NCI-H2171 (cell line): ENCODE measurements around the gene CHRNB1.
"Not testable (repeated sequence)": the region's sequence is repeated elsewhere in the genome, so short reads cannot be mapped to it uniquely, and the experiment has no call there.

Experiments used
- DNase-seq: peaks from one replicate; lab custom pipeline; 2025; lab: John Stamatoyannopoulos, UW

Gene CHRNB1

GRCh38 chr17:7467498-7467897 lies 22.6 kb downstream of the CHRNB1 start:
- DNase-seq: no peak

DNA sequence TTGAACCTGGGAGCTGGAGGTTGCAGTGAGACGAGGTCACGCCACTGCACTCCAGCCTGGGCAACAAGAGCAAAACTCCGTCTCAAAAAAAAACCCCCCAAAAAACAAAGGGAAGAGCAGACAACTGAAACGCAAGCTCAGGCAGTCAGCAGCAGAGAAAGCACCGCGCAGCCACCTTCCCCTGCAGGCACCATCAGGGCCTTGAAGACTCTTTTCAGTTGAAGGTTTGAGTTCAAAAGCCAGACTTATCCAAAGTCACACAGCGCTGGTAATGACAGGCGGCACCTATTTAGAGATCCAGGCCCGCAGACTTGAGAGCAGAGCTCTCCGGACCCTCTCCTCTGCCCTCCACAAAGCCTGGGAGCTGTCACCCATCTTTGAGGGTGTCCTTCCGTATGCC lies 23.4 kb downstream of the CHRNB1 start:
- no peak for DNase-seq

- no peak for DNase-seq
These were observed 24.0 kb downstream of the CHRNB1 start for GRCh38 chr17:7468804-7469389.

DNA sequence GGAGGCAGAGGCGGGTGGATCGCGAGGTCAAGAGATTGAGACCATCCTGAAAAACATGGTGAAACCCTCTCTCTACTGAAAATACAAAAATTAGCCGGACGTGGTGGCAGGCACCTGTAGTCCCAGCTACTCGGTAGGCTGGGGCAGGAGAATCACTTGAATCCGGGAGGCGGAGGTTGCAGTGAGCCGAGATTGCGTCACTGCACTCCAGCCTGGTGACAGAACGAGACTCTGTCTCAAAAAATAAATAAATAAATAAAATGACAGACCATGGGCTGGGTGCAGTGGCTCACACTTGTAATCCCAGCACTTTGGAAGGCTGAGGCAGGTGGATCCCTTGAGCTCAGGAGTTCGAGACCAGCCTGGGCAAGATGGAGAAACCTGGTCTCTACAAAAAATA lies 25.0 kb downstream of the CHRNB1 start:
- DNase-seq: not testable (repeated sequence)

GRCh38 chr17:7470457-7470973 lies 25.7 kb downstream of the CHRNB1 start:
- not testable (repeated sequence) for DNase-seq

GRCh38 chr17:7471729-7472128 lies 26.9 kb downstream of the CHRNB1 start:
- no peak for DNase-seq

GRCh38 chr17:7474767-7475166 lies 29.9 kb downstream of the CHRNB1 start:
- not testable (repeated sequence) for DNase-seq

DNA sequence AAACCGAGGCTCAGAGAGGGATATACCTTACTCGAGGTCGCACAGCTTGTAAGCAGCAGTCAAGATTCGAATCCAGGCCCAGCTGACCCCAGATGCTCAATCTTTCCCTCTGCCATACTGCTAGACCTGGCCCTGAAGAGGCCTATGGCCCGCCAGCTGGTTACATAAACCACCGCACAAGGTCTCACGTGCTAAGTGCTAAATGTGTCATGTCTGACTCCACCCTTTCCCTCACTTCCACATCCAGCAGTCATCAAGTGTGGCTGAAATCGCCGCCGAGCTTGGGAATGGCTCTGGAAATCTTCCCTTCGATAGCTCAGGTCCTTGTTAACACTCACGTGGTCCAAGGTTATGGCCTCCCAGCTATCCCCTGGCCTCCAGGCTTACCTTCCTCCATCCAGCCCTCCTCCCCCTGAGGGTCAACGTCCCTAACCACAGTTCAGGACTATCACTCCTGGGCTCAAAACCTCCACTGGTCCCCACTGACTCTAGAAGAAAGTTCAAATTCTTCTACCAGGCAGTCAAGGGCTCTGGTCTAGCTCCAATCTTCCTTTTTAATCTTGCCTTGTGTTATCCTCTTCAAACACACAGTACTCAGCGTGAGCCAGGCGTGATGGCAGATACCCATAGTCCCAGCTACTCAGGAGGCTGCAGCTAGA lies 31.0 kb downstream of the CHRNB1 start:
- DNase-seq: no peak

DNA sequence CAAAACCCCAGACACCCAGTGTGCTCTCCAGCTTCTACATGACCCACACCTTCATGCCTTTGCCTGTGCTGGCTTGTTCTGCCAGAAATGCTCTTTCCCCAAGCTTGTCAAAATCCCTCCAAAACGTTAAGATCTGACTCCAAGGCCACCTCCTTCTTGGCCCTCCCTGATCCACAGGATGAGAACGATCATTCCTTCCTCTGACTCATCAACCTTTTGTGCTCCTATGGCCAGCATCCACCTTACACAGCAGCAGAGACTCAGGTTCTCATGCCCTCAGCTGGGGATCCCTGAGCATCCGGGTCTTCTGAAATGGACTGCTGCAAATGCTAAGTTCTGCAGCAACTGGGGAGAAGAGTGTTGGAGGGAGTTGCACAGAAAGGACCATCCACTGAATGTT lies 31.6 kb downstream of the CHRNB1 start:
- DNase-seq: no peak

- DNase-seq: no peak
These were observed 32.1 kb downstream of the CHRNB1 start for GRCh38 chr17:7476951-7477350.

GRCh38 chr17:7477392-7478275 lies 32.8 kb downstream of the CHRNB1 start:
- no peak for DNase-seq

- DNase-seq: no peak
These were observed 33.7 kb downstream of the CHRNB1 start for GRCh38 chr17:7478276-7479212.

- no peak for DNase-seq
These were observed 34.6 kb downstream of the CHRNB1 start, which contains the start of gene ZBTB4 for GRCh38 chr17:7479213-7480088. Gene ZBTB4 (minus strand): TSS chr17:7479631. CDS start chr17:7466801, 12,830 bp downstream.

DNA sequence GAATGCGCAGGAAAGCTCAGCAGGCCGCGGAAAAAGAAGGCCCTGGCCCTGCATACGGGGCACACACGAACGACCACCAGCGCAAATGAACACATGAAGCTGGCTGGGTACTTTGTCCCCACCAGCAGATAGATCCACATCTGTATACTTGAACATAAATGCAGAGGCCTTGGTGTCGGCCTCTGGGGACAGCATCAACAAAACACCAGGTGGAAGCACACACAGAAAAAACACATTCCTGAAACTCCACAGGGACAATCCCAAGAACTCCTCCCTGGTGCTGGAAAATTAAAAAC lies 35.2 kb downstream of the CHRNB1 start:
- peak; percentile 46 for DNase-seq

DNA sequence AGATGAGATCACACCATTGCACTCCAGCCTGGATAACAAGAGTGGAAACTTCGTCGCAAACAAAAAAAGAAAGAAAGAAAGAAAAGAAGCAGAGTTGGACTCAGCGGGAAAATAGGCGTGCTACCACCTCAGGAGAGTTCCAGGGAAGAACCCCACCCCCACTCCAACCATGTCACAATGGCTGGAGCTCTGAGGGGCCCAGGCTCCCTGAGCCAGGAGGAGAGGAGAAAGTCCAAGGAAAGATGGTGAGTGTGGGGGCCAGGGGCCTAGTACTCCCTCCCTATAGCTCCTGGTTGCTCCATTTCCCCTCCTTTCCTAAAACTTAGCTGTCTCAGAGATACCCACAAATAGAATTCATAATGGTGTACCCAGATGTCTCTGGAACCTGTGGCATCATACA lies 36.4 kb downstream of the CHRNB1 start, which contains the start of gene SLC35G6:
Gene SLC35G6 (plus strand): TSS at position 172 of the 400 bp plus-strand sequence. CDS start 71 bp downstream, at position 243.
- not testable (repeated sequence) for DNase-seq

DNA sequence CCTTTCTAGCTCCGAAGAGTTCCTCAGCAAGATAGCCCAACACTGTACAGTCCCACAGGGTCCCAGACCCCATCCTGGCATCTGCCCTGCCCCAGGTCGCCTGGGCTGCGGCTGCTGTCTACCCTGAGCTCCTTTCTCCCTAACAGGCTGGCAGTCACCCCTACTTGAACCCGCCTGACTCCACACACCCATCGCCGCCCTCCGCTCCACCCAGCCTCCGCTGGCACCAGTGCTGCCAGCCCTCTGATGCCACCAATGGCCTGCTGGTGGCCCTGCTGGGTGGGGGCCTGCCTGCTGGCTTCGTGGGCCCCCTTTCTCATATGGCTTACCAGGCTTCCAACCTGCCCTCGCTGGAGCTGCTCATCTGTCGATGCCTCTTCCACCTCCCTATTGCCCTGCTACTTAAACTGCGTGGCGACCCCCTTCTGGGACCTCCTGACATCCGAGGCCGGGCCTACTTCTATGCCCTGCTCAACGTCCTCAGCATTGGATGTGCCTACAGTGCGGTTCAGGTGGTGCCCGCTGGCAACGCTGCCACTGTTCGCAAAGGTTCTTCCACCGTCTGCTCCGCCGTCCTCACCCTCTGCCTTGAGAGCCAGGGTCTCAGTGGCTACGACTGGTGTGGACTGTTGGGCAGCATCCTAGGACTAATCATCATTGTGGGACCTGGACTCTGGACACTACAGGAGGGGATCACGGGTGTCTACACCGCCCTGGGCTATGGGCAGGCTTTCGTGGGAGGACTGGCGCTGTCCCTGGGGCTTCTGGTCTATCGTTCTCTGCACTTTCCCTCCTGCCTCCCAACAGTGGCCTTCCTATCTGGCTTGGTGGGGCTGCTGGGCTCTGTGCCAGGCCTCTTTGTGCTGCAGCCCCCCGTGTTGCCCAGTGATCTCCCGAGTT lies 37.2 kb downstream of the CHRNB1 start:
- DNase-seq: not testable (repeated sequence)

DNA sequence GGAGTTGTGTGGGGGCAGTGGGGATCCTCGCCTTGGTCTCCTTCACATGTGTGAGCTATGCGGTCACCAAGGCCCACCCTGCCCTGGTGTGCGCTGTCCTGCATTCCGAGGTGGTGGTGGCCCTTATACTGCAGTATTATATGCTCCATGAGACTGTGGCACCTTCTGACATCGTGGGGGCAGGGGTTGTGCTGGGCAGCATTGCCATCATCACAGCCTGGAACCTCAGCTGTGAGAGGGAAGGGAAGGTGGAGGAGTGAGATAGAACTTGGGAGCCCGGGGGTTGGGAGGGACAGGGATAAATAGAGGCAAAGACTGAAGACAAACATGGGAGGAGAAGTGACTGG lies 37.9 kb downstream of the CHRNB1 start:
- not testable (repeated sequence) for DNase-seq

GRCh38 chr17:7483255-7484066 lies 38.6 kb downstream of the CHRNB1 start:
- peak; percentile 87 for DNase-seq
